H1 (cell line): ENCODE measurements around the gene TCF7L1.

Experiments used
- EZH2 ChIP-seq: fragments of 200-600 bp; sonication (generic); IDR thresholded peaks from 2 replicates; pipeline ENCODE4 v1.7.1; 2012; ENCODE audit warnings: low read depth, mild to moderate bottlenecking, moderate library complexity, low read length, inconsistent platforms; ENCODE audit not compliant: severe bottlenecking
- POLR2A ChIP-seq, 2 experiments: IDR thresholded peaks; 1 replicate in 1 of 2; 2 replicates in 1 of 2; pipeline ENCODE4 v1.6.1; 2011; ENCODE audit warnings: low read depth in 2 of 2, low read length in 2 of 2, mild to moderate bottlenecking in 2 of 2; ENCODE audit errors: control extremely low read depth in 1 of 2
- SP2 ChIP-seq: IDR thresholded peaks from 2 replicates; pipeline ENCODE4 v1.6.1; 2012; ENCODE audit warnings: mild to moderate bottlenecking, low read length, inconsistent platforms

- TF ChIP-seq EZH2 (no peak), POLR2A (IDR thresholded peaks at IDR 0.05; ENCODE audit: control extremely low read depth in 1 of 2, low read depth in 2 of 2, low read length in 2 of 2) (no peak), SP2 (no peak)
These were observed 3.3 kb upstream of the TCF7L1 start for GRCh38 chr2:85129861-85130260.
